Stimulated activated CD4-positive, alpha-beta T cell treated with anti-CD3 and anti-CD28 coated beads, Interleukin-1b, Interleukin-23, amount 100 ng/mL, for 1 hour (primary cell): Measurements from ENCODE around the gene CDX1.

Source experiments
- DNase-seq, 2 donors: peaks; one replicate each; pipeline ENCODE4 v3.0.0-alpha.2; 2020; ENCODE audit warnings: low read depth in 2 of 2

The CDX1 gene

GRCh38 chr5:150208187-150209098, 41.9 kb downstream of the CDX1 start:
- no peak for DNase-seq

DNA sequence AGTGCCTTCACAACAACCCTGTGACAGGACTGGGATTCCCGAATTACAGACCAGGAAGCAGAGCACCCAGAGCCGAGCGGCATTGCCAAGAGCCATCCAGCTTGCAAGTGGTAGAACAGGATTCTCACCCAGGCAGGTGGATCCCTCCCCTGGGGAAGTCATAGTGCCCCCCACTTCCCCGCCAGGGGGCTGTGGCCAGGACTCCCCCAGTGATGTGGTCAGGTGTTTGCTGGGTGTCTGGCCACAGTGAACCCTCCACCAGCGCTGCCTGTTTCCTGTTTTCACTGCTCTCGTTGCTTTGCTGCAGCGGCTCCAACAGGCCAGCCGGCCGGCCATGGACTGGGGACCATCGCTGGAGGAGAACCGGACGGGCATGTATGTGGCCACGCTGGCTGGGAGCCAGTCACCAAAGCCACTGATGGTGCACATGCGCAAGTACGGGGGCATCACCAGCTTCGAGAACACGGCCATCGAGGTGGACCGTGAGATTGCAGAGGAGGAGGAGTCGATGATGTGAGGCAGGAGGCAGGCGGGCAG, 42.6 kb downstream of the CDX1 start:
- DNase-seq: no peak

DNA sequence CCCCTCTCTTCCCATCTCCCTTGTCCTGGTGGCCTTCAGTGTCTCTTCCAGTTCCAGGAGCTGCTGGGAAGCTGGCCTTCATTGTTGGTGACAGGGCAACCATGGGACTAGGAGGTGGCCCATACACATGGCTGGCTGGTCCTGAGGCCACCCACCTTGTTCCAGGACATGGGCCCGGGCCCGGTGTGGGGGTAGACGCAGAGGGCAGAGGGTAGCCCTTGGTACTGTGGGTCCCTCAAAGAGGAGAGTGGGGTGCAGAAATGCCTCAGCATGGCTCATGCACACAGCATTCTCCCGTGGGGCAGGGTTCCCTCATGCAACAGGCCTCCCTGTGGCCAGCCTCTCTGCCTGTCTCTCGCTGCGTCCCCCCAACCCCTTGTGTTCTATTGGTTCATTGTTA, 44.1 kb downstream of the CDX1 start:
- no peak for DNase-seq

DNA sequence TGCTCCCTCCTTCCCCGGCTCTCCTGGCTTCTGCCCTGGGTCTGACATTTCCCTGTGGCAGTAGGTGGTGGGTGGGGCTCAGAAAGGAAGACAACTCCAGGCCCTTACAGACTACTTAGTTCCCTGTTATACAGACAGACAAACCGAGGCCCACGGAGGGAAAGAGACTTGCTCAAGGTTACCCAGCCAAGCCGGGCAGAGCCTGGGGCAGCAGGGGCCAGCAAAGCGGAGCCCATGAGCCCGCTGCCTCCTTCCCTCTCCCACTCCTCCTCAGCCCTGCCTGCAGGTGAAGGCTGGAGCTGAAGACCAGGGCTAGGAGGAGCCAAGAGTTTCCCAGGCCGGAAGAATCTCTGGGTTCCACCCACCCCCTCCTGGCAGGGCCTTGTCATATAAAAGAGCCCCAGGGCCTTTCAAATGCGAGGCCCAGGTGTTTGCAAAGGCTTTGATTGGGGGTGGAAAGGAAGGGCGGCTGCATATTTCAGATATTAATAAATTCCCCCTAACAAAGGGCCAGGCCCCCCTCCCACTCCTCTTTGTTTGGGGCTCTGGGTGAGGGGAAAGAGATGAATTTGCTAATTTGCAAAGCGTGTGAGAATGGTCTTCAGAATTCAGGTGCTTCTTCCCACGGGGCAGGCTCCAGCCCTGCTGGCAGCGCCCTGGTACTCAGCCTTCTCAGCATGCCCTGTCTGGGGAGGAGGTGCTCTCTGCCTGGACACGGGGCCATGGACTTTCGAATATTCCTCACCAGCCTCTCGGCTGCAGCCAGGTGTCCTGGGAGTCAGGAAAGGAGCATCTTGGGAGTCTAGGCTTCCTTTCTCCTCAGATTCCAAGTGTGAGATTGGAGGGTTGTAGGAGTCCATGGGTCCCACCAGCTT, 44.8 kb downstream of the CDX1 start:
- no peak for DNase-seq

DNA sequence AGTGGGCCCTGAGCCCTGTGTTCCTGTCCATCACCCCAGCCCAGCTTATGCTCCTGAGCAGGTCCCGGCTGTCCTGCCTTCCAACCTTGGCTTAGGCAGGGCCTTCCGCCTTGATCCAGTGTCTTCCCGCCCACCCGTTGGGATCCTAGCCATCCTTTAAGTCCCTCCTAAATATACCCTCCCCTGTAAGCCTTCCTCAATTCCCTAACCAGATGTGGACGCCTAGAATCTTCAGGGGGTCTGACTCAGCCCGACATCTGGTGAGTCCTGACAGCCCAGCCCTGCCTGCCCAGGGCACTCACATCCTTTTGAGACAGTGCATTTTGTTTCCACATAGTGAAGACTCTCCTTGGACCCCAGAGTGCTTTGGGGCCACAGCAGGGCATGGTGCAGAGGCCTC, 47.0 kb downstream of the CDX1 start:
- no peak for DNase-seq

- DNase-seq: no peak
Observed at GRCh38 chr5:150214289-150214688, 47.7 kb downstream of the CDX1 start.

DNA sequence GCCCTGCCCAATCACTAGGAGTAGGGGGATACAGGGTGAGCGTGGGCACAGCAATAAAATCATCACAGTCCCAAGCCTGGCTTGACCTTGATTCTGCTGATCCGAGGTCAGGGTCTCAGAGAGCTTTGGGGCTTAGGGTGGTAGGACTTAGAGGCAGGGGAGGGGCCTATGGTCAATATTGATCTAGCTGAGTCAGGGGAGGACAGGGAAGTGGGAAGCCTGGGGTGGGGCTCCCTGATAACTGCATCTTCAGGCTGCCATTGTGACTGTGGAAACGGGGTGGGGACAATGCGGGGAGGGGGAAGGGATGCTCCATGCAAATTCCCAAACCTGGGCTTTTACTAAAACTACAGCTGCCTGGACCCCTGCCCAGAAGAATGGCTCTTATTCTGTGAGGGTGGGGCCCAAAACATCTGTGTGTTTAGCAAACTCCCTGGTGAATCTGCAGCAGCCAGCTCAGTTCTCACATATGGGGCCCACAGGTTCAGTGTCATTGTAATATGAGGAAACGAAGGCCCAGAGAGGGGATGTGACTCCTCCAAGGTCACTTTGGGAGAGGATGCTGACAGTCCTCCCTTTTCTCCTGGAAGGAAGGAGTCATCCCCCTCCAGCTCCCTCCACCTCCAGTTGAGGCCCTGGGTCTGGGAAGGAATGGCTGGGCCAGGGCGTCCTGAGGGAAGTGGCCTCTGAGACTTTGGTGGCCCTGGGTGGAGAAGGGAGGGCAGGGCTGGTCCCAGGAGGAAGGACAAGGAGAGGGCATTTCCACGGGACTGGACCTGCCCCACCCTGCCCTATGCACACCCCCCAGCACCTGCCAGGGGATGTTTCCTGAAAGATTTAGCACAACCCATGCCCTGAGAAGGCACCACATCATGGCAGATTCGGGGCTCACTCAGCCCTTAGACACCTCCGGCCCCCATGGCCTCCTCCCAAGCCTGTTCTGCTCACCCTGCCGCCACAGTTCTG, 49.7 kb downstream of the CDX1 start:
- no peak for DNase-seq

GRCh38 chr5:150217038-150217437, 50.5 kb downstream of the CDX1 start:
- DNase-seq: no peak

DNA sequence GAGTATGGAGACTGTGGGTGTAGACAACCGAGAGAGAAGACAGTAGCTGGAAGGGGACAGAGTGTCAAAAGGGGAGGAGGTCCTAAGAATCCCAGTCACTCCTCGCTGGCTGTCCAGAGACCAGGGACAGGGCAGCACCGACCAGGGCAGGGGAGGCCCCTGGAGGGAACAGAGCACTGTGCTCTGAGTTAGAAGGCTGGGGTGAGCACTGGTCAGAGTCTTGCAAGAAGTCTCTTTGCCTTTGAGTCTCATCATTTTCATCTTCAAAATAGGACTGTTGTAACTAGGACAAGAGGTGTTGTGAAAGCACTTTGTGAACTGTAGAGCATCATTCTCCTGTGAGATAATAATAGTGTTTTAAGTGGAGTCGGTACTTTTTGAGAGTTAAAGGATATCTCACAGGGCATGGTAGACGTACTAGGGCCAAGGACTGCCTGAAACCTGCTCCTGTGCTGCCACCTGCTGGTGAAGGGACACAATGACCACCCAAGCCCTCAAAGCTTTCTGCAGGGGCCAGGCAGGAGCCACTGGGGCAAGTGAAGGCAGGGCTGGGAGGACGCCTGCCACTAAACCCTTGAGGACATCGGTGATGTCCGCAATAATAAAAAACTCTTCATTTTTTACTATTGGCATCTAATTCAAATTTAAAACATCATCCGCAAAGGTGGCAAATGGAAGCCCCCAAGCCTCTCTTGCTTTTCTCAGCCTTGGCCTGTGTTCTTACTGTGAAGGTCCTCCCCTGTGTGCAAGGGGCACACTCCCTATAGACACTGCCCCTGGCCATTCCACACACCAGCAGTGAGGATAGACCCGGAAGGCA, 51.5 kb downstream of the CDX1 start:
- DNase-seq: peak; percentile 54 to 64

- no peak for DNase-seq
Observed at GRCh38 chr5:150218693-150219035, 52.1 kb downstream of the CDX1 start.

DNA sequence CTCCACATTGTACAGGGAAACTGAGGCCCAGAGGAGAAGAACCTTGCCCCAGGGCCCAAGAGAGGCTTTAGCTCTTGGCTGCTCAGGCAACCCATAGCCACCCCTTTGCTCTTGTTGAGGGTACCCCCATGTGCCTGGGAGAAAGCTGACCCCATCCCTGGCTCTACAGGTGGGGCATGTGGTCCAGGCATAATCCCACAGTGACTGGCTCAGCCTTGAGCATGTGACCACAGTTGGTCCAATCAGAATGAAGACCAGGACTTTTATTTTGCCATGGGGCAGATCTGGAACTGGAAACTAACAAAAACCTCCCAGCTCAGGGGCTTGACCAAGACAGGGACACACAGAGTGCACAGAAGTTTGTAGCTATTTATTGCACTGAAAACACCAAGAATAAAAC, 52.6 kb downstream of the CDX1 start:
- no peak for DNase-seq

DNA sequence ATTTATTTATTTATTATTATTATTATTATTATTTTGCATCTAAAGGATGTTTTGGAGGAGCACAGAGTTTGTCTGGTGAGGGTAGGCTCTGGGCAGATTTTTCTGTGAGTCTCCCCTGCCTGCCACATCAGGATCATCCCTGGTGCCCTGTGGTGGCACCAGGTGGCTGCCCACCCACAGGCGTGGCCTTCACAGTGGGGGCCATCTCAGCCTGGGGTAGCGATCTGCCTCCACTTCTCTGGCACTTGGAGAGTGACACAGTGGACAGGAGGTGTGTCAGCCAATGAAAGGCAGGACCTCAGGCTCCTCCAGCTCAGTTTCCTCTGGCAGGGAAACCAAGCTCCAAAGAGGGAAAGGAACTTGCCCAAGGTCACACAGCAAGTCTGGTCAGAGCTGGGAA, 53.3 kb downstream of the CDX1 start:
- DNase-seq: no peak

- no peak for DNase-seq
Observed at GRCh38 chr5:150221471-150221870, 54.9 kb downstream of the CDX1 start.

DNA sequence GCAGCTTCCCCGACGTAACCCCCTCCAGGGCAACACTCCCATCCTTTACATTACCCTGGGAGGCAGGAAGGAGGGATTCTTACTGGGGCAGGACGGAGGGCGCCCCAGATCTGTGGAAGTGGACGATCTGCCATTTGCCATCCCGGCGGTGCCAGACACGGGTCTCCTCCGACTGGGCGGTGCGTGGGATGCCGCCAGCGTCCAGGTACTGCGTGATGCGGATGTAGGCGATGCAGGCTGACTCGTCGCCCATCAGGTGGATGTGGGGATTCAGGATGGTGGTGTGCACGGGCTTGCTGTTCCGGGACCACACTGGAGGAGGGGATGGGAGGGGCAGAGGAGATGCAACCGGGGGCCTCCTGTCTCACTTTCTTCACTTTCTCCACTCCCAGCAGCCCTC, 56.3 kb downstream of the CDX1 start:
- DNase-seq: no peak

GRCh38 chr5:150223474-150223873, 56.9 kb downstream of the CDX1 start:
- no peak for DNase-seq

GRCh38 chr5:150224483-150225027, 58.0 kb downstream of the CDX1 start:
- DNase-seq: no peak

GRCh38 chr5:150227036-150227435, 60.5 kb downstream of the CDX1 start:
- no peak for DNase-seq

DNA sequence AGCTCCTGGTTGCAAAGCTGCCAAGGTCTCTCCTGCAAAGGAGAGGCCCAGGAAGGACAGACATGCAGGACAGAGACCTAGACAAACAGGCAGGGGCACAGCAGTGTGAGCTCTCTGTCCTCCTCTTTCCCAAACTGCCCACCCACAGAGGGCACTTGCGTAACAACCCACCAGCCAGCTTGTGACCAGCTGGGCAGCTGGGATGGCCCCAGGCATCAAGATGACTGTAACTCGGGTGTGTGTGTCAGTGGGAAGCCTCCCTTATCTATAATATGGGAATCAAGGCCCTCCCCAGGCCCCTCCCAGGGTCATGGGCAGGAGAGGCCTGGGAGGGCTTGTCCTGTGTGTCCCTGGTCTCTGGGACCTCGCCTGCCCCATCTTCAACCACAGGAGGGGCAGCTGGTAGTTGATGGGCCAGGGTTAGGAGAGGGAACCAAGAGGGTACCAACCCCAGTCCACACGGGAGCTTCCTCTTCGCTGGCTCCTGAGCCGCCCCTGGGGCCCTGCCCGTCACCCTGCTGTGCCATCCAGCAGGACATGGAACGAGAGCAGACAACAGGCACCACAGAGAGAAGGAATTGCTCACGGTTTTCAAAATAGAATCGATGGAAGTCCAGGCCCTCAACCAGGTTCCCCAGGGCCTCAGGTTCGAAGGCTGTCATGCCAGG, 61.2 kb downstream of the CDX1 start:
- DNase-seq: no peak

- no peak for DNase-seq
Observed at GRCh38 chr5:150229571-150229970, 63.0 kb downstream of the CDX1 start.

DNA sequence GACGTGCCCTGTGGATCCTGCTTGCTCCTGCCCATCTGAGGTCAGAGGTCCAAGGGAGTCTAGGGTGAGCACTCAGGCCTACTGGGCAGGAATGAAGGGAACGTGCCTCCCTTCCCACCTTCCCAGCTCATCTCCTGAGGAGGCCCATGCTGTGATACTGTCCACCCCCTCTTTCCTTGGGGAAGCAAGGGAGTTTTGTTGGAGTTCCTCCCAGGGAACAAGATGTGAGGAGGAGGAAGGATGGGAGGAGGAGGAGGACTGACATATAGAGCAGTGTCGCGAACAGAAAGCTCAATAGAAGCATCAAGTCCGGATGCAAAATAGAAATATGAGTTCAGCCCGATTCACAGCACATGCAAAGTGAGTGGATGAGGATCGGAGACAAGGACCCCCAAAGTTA, 64.3 kb downstream of the CDX1 start:
- no peak for DNase-seq
